GM12872 (cell line): ENCODE measurements around the gene FAM186B.

Experiments
- TF ChIP-seq, protein P1 (sequence below): IDR thresholded peaks from 3 replicates; pipeline ENCODE4 v1.5.1; 2011; ENCODE audit warnings: low read depth, mild to moderate bottlenecking, low read length, moderate library complexity; ENCODE audit not compliant: insufficient read depth

FAM186B gene

DNA sequence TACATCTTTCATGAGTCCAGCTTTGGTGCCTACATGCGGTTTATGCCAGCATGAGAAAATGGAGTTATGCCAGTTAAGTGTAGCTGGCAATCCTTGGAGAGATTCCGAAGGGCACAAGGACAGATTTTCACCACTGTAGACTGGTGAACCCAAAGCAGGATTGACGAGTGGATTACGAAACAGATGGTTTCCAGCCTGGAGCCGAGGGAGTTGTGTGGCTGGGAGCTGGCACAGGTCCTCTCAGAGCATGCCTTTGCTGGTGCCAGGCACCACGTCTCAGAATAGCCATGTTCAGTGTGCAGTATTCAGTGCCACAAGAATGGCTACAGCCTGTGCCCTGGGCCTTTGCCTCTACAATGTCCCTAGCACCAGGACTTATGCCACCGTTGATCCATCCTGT is 53.4 kb downstream of the FAM186B start:
- TF ChIP-seq, protein P1, sequence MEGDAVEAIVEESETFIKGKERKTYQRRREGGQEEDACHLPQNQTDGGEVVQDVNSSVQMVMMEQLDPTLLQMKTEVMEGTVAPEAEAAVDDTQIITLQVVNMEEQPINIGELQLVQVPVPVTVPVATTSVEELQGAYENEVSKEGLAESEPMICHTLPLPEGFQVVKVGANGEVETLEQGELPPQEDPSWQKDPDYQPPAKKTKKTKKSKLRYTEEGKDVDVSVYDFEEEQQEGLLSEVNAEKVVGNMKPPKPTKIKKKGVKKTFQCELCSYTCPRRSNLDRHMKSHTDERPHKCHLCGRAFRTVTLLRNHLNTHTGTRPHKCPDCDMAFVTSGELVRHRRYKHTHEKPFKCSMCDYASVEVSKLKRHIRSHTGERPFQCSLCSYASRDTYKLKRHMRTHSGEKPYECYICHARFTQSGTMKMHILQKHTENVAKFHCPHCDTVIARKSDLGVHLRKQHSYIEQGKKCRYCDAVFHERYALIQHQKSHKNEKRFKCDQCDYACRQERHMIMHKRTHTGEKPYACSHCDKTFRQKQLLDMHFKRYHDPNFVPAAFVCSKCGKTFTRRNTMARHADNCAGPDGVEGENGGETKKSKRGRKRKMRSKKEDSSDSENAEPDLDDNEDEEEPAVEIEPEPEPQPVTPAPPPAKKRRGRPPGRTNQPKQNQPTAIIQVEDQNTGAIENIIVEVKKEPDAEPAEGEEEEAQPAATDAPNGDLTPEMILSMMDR = no peak

DNA sequence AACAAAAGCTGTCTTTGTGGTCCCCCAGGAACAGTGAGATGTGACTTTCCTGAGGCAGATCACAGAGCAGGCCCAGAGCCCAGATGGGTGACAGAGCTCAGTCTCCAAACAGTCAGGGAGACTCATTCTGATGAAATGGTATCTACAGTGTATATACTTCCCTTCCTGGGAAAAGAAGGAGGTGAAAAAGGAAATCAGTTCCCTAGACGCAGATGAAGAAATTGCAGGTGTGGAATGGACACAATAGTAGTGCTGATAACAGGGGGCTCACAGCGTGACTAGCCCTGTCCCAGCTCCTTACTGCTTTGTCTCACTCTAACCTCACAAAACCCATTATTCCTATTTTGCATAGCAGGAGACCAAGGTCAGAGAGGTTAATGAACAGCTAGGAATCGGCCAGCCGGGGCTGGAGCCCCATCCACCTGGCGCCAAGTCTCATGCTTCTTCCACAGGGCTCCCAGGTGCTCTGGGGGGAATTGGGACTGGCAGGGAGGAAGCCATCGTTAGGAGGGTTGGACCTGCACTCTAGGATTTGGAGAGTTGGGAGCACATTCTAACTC is 54.7 kb downstream of the FAM186B start:
- TF ChIP-seq, protein P1 = no peak

DNA sequence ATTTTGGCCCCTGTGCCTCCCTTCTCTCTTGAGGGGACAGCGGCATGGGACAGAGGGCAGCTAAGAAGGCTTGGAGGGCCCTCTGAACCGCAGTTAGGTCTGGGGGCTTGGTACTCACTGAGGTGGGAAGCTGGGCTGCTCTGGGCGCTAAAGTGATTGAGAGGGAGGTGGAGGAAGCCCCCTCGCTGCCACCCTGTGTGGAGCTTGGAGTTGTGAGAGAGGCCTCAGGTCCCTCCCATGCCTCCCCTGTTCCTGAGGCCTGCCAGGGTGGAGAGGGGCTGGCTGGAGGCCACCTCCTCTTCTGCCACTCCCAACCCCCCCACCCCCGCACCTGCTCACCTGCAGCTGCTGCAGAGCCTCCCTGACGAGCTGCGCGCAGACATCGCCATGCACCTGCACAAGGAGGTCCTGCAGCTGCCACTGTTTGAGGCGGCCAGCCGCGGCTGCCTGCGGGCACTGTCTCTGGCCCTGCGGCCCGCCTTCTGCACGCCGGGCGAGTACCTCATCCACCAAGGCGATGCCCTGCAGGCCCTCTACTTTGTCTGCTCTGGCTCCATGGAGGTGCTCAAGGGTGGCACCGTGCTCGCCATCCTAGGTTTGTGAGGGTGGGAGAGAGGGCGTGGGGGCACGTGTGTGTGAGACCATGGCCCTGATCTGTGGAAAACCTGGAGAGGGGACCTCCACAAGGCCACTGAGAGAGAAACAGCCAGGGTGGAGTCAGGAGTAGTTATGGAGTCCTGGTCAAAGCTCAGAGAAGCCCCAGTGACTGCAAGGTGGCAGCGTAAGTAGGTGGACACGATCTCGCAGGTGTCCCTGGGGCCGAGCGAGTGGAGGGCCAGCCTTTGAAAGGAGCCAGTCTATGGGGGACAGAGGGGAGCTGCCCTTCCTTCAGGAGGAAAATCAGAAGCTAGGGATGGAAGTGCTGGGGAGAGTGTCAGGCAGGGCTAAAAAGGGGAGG is 55.4 kb downstream of the FAM186B start:
- TF ChIP-seq, protein P1 = no peak

DNA sequence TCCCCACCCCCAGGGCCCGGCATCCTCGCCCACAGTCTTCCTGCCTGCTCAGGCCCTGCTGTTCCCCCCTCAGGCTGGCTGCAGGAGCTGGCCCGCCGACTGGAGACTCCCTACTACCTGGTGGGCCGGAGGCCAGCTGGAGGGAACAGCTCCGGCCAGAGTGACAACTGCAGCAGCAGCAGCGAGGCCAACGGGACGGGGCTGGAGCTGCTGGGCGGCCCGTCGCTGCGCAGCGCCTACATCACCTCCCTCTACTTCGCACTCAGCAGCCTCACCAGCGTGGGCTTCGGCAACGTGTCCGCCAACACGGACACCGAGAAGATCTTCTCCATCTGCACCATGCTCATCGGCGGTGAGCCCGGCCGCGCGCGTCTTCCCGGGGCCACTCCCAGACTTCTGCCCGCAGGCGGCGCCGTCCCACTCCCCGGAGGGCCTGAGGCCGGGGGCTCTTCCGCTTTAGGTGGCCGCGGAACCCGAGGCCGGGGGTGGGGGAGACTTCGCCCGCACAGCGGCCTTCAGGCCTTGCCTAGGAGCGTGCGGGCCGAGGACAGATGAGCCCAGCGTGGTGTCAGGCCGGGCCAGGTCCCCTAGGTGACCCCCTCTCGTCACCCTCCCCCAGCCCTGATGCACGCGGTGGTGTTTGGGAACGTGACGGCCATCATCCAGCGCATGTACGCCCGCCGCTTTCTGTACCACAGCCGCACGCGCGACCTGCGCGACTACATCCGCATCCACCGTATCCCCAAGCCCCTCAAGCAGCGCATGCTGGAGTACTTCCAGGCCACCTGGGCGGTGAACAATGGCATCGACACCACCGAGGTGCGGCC is 56.4 kb downstream of the FAM186B start:
- TF ChIP-seq, protein P1 = peak; percentile 9; the same call in 1 of the 3 replicates

DNA sequence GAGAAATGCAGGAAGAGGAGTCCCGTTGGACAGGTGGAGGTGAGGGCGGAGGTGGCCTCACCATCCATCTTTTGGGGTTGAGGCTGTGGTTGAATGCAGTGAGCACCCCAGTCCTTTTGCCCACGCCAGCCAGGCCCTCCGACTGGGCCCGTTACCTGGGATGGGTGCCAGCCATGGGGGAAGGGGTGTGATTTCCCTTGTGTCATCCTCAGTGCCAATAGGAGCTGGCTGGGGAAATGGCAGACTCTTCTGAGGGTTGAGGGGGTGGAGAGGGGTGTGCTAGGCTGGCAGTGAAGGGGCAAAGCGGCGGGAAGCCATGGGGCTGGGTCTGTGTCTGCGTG is 57.0 kb downstream of the FAM186B start:
- TF ChIP-seq, protein P1 = no peak

DNA sequence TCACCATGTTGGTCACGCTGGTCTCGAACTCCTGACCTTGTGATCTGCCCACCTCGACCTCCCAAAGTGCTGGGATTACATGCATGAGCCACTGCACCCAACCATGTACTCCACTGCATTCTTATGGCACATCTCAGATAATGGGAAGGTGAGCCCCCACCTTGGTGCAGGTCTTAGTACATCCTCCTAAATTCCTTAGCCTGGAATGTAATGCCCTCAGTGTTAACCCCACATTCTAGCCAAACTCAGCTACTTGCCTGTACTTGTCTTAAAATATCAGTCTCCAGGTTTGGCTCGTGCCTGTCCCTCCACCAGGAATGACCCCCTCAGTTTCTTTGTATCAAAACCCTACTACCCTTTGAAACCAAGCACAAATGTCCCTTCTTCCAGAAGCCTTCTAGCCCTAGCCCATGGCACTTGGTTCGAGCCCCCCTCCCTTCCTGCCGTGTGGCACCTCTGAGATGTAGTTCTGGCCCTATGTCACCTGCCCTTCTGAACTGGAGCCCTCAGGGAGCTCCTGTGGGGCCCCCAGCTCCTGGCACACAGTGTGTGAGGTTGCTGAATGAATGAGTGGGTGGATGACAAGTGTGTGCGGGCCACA is 58.2 kb downstream of the FAM186B start:
- TF ChIP-seq, protein P1 = no peak

DNA sequence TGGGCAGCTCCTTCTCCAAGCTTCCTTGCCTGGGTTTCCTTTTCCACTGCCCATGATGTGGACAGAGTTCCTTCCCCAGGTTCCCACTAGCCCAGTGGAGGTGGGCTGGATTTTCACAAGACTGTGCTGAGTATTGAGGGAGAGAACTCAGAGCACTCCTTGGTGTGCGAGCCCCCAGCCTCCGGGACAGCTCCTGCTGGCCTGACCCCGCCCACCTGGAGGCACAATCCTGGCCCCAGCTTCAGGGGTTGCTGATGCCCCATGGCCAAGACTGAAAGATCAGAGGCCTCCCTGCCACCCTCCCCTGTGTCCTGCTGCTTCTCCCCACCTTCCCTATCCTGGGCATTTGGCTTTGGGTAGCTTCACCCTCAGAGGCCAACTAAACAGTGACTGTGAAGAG is 59.0 kb downstream of the FAM186B start:
- TF ChIP-seq, protein P1 = no peak
